MM.1S (cell line): ENCODE results near the gene ODC1.

Experiments used
- DNase-seq: peaks from one replicate; pipeline ENCODE4 v3.0.0-alpha.2; 2015
- H2AFZ ChIP-seq: fragments of 300-600 bp; sonication (generic); 2 replicates; pipeline ENCODE4 v1.6.0; 2016; ENCODE audit warnings: antibody characterized with exemption, low read length
- H3F3A ChIP-seq: fragments of 300-600 bp; sonication (generic); 2 replicates; pipeline ENCODE4 v1.6.1; 2016; ENCODE audit warnings: mild to moderate bottlenecking, antibody characterized with exemption, low read length, moderate library complexity, mixed read lengths; ENCODE audit not compliant: insufficient read depth
- H3K27ac ChIP-seq: fragments of 300-600 bp; sonication (generic); 2 replicates; pipeline ENCODE4 v1.5.1; 2016; ENCODE audit warnings: mild to moderate bottlenecking, low read length
- H3K27me3 ChIP-seq: fragments of 300-600 bp; sonication (generic); replicated peaks from 2 replicates; pipeline ENCODE4 v1.6.0; 2016; ENCODE audit warnings: low read length; ENCODE audit not compliant: insufficient read depth
- H3K36me3 ChIP-seq: fragments of 300-600 bp; sonication (generic); replicated peaks from 2 replicates; pipeline ENCODE4 v1.6.1; 2016; ENCODE audit warnings: mild to moderate bottlenecking, low read length, mixed read lengths; ENCODE audit not compliant: insufficient read depth
- H3K4me1 ChIP-seq: fragments of 300-600 bp; sonication (generic); 2 replicates; pipeline ENCODE4 v1.6.1; 2016; ENCODE audit warnings: low read length, mixed read lengths
- H3K4me2 ChIP-seq: fragments of 300-600 bp; sonication (generic); 2 replicates; pipeline ENCODE4 v1.6.0; 2016; ENCODE audit warnings: low read depth, low read length
- H3K4me3 ChIP-seq: fragments of 300-600 bp; sonication (generic); 2 replicates; pipeline ENCODE4 v1.5.1; 2016; ENCODE audit warnings: low read length, mixed read lengths
- H3K79me2 ChIP-seq: fragments of 300-600 bp; sonication (generic); 2 replicates; pipeline ENCODE4 v1.6.1; 2016; ENCODE audit warnings: mixed run types, low read length, mixed read lengths
- H3K9ac ChIP-seq: fragments of 300-600 bp; sonication (generic); 2 replicates; pipeline ENCODE4 v1.6.1; 2016; ENCODE audit warnings: low read length, mixed read lengths
- H3K9me2 ChIP-seq: fragments of 300-600 bp; sonication (generic); replicated peaks from 2 replicates; pipeline ENCODE4 v1.6.1; 2016; ENCODE audit warnings: mild to moderate bottlenecking, low read length, mixed read lengths; ENCODE audit not compliant: insufficient read depth
- H3K9me3 ChIP-seq: fragments of 300-600 bp; sonication (generic); replicated peaks from 2 replicates; pipeline ENCODE4 v1.6.1; 2016; ENCODE audit warnings: mild to moderate bottlenecking, low read length, mixed read lengths; ENCODE audit not compliant: insufficient read depth
- H4K20me1 ChIP-seq: fragments of 300-600 bp; sonication (generic); 2 replicates; pipeline ENCODE4 v1.6.1; 2016; ENCODE audit warnings: mild to moderate bottlenecking, low read length, moderate library complexity, mixed read lengths; ENCODE audit not compliant: insufficient read depth
- CTCF ChIP-seq: fragments of 300-600 bp; sonication (generic); IDR thresholded peaks from 2 replicates; pipeline ENCODE4 v1.5.1; 2016; ENCODE audit warnings: antibody characterized with exemption, low read length, mixed read lengths
- EZH2 ChIP-seq: fragments of 300-600 bp; sonication (generic); optimal IDR thresholded peaks from 2 replicates; pipeline ENCODE3; 2017; ENCODE audit warnings: low read depth, mild to moderate bottlenecking, antibody characterized with exemption, low read length, mixed read lengths
- EZH2phosphoT487 ChIP-seq: fragments of 300-600 bp; sonication (generic); IDR thresholded peaks from 2 replicates; pipeline ENCODE4 v1.6.1; 2018; ENCODE audit warnings: antibody characterized with exemption, low read length

ODC1 gene

DNA sequence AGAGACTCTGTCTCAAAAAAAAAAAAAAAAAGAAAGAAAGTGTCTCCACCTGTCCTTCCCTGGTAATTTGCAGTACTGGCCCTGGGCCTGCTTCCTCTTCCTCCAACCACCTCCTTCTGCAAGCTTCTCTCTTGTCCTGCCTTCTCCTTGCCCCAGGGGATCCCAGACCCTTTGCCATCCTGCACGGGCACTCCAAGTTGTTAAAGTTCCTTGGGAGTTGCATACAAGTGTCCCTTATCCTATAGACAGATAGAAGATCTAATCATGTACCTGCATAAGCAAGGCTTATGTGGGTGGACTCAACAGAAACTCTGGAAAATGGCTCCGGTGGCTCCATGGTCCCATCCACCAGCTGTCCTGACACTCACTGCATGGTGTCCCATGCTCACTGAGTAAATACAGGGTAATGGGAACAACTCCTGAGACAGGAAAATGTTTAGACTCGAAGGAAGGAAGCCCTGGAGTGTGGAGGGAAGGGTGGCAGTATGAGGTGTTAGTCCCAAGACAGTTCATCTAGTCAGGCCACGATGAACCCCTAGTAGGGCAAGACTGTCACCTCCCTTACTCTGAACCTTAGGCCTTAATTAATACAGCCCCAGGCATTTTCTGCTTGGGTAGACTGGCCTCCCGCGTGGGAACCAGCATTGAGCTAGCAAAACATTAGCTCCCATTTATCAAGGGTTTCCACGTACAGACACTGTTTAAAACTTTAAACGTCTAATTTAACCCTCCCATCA, 17.1 kb downstream of the ODC1 start:
- Histone ChIP-seq H3K9me3 (no peaks in the 10 kb centered on the region), H4K20me1 (no peaks in the 10 kb centered on the region), H3K9ac (no peak overlapping the region), H3K9me2 (no peaks in the 10 kb centered on the region), H2AFZ (no peak overlapping the region), H3K4me3 (no peak overlapping the region), H3K27me3 (no peaks in the 10 kb centered on the region), H3K36me3 (no peaks in the 10 kb centered on the region), H3K4me2 (no peak overlapping the region), H3F3A (no peaks in the 10 kb centered on the region), H3K79me2 (no peaks in the 10 kb centered on the region), H3K27ac (no peak overlapping the region), H3K4me1 (no peaks in the 10 kb centered on the region)
- no peak for DNase-seq
- no peak for TF ChIP-seq EZH2phosphoT487
- TF ChIP-seq EZH2, result no peak
- TF ChIP-seq CTCF, result no peak

GRCh38 chr2:10428924-10429323, 19.2 kb downstream of the ODC1 start:
- Histone ChIP-seq H2AFZ (no peak overlapping the region), H3K9me2 (no peaks in the 10 kb centered on the region), H3K9me3 (no peaks in the 10 kb centered on the region), H3K27ac (no peak overlapping the region), H3K79me2 (no peaks in the 10 kb centered on the region), H4K20me1 (no peaks in the 10 kb centered on the region), H3K36me3 (no peaks in the 10 kb centered on the region), H3F3A (no peaks in the 10 kb centered on the region), H3K4me3 (no peak overlapping the region), H3K4me1 (no peaks in the 10 kb centered on the region), H3K27me3 (no peaks in the 10 kb centered on the region), H3K4me2 (no peak overlapping the region), H3K9ac (no peak overlapping the region)
- no peak for DNase-seq
- TF ChIP-seq EZH2phosphoT487, result no peak
- no peak for TF ChIP-seq CTCF
- TF ChIP-seq EZH2, result no peak

DNA sequence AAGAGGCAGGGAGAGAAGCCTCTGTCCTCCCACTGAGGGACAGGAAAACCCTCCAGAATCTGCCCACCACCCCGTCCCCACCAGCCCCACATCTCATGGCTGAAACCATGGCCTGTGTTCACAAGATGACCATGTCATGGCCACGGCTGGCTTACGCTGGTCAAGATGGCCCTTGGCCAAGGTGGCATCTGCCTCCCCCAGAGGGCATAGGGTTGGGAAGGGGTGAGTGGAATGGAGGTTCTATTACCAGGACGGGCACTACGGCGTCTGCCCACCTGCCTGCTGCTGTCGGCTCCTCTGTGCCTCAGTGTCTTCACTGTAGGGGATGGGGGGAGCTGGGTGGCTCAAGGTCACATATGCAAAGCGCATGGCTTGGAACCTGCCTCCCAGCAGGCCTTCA, 19.8 kb downstream of the ODC1 start:
- no peak overlapping the region for H3K4me3 ChIP-seq
- TF ChIP-seq CTCF, result no peak
- TF ChIP-seq EZH2, result no peak
- no peak for TF ChIP-seq EZH2phosphoT487
- H4K20me1 ChIP-seq, result no peaks in the 10 kb centered on the region

More for the DNA sequence above, 19.8 kb downstream of the ODC1 start:
- H3K36me3 ChIP-seq, result no peaks in the 10 kb centered on the region
- no peak for DNase-seq
- H3K27me3 ChIP-seq, result no peaks in the 10 kb centered on the region
- H3K4me1 ChIP-seq, result no peaks in the 10 kb centered on the region
- no peaks in the 10 kb centered on the region for H3K9me2 ChIP-seq
- H3K9me3 ChIP-seq, result no peaks in the 10 kb centered on the region
- no peak overlapping the region for H3K27ac ChIP-seq
- no peaks in the 10 kb centered on the region for H3F3A ChIP-seq
- H3K79me2 ChIP-seq, result no peaks in the 10 kb centered on the region
- no peak overlapping the region for H3K4me2 ChIP-seq
- no peak overlapping the region for H2AFZ ChIP-seq
- no peak overlapping the region for H3K9ac ChIP-seq
